HG03139 (cell line): ENCODE measurements around the gene ZNF182.
"Not testable (repeated sequence)": the region's sequence is repeated elsewhere in the genome, so short reads cannot be mapped to it uniquely, and the experiment has no call there.

Experiments
- ATAC-seq: cut with Tn5 transposase; IDR thresholded peaks from one replicate; pipeline ENCODE4 v1.9.1; 2021; ENCODE audit not compliant: unreplicated experiment

ZNF182 gene

DNA sequence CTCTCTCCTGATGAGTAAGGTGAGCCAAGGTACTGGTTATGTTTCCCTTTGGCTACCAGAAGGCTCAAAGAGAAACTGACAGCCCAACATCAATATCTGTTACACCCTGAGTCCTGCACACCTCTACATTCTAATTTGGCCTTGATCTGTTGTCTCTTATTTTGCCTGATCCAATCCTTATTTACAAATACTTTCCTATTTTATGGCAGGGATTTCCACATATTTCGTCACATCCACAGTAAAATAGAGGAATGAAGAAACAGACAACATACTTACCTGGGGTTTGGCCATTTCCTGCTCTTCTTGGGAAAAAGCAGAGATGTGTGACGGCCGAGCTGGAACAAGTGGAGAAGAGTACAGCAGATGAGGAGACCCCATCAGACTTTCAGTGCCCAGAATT lies 1.5 kb downstream of the ZNF182 start:
- ATAC-seq, result no peak

DNA sequence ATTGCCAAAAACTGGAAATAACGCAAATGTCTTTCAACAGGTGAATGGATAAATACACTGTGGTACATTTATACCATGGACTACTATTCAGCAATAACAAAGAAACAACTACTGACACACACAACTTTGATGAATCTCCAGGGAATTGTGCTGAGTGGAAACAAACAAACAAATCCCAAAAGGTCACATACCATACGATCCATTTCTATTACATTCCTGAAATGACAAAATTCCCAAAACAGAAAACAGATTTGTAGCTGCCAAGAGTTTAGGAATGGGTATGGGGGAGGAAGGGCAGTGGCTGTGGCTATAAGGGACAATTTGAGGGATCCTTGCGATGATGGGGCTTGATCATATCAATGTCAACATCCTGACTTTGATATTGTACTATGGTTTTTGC lies 2.5 kb downstream of the ZNF182 start:
- no peak for ATAC-seq

DNA sequence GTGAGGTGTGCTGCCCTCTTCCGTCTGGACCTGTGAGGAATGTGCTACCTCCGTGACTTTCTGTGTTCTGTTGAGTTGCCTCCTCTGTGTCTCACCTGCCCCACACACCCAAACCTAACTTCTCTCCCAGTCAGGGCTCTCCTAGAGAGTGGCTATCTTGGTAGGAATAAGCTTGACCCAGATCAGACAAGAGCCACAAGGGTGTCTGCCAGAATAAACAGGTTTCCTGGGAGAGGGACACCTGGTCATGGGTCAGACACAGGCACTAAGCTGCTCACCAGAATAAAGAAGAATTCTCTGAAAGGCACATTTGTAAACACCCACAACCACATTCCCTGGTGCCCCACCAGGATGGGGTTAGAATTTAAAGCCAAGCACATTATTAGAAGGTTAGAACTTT lies 11.1 kb downstream of the ZNF182 start:
- ATAC-seq, result no peak

DNA sequence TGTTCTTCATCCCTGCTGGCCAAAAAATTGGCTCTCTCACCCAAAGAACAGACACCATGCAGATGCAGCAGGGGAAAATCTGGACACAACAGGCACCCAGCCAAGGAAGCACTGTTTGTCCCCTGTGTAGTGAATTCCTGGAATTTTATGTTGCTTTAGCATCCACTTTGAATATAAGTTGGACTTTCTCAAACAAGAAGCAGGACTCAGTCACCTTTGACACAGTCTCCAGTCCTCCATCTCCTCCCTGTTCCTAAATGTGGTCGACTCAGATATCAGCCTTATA lies 11.8 kb downstream of the ZNF182 start:
- ATAC-seq, result no peak

DNA sequence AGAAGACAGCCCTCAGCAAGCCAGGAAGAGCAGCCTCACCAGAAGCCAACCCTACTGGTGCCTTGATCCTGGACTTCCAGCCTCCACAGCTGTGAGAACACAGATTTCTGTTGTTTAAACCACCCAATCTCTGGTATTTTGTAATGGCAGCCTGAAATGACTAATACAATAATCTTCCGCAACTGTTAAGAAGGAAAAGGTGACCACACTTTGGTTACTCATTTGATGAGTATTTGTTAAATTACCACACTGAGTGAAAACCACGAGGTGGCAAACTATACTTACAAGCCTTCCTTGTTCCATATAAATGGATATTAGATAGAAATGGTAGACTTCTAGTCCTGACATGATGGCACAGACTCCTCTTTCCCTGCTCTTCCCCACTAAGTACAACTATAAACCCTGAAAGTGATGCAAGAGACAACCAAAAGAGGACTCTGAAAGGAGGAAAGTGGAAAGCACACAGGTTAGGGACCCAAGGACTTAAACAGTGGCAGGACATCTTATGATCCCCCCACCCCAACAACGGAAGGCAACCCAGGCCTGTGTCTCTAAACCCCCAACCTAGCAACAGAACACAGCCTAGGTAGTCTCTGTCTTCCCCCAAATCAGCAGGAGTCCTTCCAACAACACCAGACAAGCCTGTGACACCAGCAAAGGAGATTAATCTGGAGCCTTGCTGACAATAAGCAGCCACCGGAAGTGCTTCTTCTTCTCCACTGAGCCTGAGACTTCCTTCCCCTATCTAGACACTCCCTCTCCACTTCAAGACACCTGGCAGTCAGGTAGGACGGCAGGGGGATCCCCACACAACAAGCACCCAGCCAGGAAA lies 12.3 kb downstream of the ZNF182 start:
- no peak for ATAC-seq

DNA sequence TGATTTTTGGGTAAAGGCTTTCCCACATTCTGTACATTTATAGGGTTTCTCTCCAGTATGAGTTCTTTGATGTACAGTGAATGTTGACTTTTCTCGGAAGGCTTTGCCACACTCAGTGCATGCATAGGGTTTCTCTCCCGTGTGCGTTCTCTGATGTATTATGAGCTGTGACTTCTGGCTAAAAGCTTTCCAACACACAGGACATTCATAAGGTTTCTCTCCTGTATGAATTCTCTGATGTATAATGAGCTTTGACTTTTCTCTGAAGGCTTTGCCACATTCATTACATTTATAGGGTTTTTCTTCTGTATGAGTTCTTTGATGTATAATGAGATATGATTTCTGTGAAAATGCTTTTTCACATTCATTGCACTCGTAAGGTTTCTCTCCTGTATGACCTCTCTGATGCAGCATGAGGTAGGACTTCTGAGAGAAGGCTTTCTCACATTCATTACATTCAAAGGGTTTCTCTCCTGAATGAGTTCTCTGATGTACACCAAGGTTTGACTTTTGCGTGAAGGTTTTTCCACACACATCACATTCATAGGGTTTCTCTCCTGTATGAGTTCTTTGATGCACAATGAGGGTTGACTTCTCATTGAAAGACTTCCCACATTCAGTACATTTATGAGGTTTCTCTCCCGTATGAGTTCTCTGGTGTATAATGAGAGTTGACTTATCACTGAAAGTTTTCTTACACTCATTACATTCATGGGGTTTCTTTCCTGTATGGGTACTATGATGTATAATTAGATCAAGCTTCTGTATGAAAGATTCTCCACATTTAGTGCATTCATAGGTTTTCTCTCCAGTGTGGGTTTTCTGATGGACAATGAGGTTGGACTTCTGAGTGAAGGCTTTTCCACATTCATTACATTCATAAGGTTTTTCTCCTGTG lies 27.3 kb downstream of the ZNF182 start:
- ATAC-seq, result no peak

DNA sequence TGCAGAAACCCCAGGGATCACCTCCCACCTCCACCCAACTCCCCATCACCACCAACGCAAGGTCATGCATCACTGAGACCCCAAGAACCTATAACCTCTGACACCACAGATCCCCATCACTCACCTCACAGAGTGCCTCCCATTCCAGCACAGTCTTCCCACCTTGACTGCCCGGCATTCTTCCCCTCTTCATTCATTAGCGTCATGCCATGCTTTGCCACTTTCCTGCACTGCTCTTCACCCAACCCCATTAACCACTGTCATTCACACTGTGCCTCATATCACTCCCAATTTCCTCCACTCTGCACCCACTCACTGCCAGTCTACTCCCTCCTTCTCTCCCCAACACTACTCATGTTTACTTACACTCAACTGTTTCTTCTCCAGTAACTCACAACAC lies 30.6 kb downstream of the ZNF182 start:
- no peak for ATAC-seq

DNA sequence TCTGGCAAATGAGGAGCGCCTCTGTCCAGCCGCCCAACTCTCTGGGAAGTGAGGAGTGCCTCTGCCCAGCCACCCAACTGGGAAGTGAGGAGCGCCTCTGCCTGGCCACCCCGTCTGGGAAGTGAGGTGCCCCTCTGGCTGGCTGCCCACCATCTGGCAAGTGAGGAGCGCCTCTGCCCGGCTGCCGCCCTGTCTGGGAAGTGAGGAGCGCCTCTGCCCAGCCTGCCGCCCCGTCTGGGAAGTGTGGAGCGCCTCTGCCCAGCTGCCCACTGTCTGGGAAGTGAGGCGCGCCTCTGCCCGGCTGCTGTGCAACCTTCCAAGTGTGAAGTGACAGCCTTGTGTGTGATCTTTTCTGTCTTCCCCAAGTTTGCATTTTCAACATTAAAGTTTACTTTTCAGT lies 38.3 kb downstream of the ZNF182 start:
- ATAC-seq, result not testable (repeated sequence)

DNA sequence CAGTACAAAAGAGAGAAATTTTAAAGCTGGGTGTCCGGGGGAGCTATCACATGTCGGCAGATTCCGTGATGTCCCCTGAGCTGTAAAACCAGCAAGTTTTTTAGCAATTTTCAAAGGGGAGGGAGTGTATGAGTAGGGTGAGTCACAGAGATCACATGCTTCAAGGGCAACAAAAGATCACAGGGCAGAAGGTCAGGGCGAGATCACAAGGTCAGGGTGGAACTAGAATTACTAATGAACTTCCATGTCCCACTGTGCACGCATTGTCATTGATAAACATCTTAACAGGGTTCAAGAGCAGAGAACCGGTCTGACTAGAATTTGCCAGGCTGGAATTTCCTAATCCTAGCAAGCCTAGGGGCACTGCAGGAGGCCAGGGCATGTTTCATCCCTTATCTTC lies 42.0 kb downstream of the ZNF182 start:
- ATAC-seq, result not testable (repeated sequence)

DNA sequence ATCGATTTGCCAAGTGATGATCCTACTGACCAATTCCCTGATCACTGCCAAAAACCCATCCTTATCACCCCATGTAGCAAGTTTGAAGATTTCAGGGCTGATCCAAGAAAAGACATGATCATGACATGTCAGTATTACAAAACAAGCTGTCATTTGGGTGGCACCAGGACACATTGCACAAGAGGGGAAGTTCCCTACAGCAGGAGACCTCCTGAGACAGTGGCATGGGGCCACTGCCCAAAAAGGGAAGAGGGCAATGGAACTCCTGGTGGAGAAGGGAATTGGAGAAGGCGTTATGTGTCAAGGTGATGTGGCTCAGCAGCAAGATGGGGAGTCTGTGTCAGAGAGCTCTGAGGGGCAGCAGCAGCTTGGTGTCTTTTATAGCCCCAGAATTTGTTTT lies 43.4 kb downstream of the ZNF182 start:
- ATAC-seq, result no peak

DNA sequence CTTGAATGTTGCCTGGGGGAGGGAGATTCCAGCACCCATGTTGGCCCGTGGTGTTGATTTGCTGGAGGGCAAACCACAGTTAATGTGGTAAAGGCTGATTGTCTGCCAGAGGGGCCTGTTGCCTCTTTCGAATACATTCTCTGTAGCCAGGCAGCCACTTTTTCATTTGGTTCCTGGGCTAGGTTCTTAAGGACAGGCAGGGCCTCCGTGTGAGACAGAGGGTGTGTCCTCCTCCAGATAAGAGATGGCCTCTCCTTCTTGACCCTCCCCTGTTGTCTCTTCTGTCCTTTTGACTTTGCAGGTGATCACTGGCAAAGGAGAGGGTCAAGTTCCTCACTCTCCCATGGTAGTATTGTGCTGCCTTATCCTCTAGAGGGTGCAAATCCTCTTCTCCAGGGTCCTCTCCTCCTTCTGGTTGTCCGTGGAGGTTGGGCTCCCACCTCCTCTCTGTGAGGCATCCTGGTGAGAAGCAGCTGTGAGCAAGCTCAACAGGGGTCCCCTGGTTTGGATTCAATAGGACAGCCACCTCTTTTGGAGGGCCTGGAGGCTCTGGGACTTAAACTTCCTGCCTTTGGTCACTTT lies 44.9 kb downstream of the ZNF182 start:
- ATAC-seq, result no peak

DNA sequence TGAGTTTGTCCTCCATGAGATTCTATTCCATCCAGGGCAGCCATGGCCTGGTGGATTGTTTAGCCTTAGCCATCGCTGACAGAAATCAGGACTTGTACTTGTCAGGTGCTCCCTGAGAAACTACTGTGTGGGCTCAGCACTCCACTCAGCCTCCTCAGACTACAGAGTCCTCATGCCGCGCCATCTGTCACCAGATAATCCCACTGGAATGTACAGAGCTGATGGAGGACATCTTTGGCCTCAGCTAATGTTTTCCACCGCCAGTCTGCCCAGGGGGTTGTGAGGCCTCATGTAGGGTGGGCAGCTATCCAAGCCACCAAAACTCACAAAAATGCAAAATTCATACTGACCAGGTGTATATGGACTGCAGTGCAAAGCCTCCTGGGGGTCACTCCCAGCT lies 45.6 kb downstream of the ZNF182 start:
- ATAC-seq, result not testable (repeated sequence)

DNA sequence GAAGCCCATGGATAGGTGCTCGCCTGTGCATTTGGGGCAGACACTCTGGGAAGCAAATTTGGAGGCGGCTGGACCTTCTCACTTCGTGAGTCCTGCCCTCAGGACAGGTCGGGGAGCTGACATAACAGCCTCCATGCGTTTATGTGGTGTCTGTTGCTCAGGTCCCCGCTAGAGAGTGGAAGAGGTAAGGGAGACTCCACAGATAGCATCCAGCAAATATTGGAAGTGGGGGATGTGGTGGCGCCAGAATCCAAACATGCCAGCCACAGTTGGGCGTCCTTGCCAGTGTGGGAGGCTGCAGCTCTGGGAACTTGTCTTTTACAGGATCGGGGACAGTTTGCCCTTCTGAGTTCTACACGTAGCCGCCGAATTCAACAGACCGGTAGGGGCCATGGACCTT lies 47.8 kb downstream of the ZNF182 start:
- no peak for ATAC-seq

DNA sequence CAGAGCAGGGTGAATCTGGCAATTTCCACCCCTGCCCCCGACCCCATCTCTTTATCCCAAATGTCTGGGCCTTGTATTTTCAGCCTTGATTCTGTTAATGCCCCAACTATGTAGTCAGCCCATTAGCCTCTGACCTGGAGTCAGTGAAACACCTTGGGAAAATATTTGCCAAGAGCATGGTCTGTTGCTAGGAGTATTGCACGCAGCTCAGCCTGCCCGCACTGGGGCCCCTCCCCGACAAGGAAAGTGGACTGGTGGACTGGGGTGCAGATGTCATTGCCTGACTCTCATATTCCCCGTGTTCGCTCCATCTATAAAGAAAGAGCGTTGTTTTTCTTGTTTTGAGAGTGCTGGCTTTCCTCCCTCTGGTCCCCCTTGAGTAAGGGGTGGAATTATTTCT lies 48.5 kb downstream of the ZNF182 start:
- not testable (repeated sequence) for ATAC-seq

DNA sequence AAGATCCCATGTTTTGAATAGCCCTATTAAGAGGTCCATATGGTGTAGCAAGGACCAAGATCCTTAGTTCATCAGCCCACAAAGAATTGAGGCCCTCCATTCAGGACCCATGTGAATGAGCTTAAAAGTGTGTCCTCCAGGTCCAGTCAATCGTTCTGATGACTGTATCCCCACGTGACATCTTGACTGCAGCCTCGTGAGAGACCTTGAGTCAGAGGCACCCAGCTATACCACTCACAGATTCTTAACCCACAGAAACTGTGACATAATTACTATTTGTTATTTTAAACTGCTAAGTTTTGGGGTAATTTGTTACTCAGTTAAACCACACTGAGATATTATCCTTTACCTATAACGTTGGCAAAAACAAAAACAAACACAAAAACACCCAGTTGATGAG lies 62.4 kb downstream of the ZNF182 start:
- ATAC-seq, result no peak

DNA sequence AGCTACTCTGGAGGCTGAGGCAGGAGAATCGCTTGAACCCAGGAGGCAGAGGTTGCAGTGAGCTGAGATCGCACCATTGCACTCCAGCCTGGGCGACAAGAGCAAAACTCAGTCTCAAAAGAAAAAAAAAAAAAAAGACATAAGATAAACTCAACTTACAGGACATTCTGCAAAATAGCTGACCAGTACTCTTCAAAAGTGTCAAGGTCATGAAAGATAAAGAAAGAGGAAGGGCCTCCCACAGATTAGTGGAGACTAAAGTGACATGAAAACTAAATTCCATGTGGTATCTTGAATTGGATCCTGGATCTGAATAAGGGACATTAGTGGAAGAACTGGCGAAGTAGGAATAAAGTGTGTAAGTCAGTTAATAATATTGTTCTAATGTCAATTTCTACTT lies 63.3 kb downstream of the ZNF182 start:
- ATAC-seq, result no peak

DNA sequence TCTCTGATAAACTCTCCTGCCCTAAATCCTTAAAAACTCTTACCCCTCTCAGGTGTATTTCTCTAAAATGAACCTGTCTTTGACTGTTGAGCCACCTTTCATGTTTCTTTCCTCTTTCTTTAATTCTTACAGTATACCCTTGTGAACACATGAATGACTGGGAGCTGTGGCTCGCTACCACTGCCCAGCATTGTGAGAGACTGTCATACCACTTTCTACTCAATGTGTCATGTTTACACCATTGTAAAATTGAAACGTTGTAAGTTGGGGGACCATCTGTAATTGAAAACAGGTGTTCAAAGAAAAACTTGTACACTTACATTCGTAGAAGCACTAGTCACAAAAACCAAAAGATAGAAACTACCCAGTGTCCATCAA lies 66.9 kb downstream of the ZNF182 start:
- no peak for ATAC-seq

DNA sequence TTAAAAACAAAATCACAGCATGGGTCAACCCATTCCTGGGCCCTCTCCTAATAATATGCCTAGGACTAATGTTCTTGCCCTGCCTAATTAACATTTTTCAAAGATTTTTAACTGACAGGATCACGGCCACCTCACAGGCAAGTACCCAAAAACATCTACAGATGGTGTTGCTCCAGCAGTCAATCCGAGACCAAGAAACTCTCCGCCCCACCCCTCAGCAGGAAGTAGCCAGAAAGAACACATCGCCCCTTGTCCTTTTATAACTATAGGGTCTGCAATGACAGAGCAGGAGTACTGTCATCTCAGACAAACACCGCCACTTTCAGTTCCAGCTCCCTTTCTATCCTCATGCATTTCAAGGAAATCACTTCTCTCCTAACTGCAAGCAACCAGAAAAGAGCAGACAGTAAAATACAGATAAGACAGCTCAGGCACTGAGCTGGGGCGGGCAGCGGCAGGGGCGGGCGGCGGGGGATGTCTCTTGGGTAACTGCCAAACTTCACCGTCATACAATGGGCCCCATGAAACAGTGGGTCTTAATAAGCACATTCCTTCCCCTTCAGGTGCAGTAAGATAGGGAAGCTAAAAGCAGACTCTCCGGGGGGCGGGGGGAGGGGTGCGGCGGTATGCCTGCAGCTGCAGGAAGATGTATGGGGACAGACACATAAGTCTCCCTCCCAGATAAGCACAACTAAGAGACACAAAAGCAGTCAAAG lies 67.4 kb downstream of the ZNF182 start:
- ATAC-seq, result no peak

DNA sequence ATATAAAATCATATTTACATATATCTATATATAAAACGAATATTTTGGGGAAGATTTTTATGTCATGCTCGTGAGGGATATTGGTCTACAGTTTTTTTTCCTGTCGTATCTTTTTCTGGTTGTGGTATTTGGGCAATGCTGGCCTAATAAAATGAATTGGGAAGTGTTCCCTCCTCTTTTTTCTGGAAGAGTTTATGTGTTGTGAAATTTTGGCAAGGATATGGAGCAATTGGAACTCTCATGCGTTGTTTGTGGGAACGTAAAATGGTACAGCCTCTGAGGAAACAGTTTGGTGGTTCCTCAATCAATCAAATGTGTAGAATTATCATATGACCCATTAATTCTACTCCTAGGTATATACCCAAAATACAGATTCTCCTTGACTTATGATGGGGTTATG lies 69.8 kb downstream of the ZNF182 start:
- no peak for ATAC-seq

DNA sequence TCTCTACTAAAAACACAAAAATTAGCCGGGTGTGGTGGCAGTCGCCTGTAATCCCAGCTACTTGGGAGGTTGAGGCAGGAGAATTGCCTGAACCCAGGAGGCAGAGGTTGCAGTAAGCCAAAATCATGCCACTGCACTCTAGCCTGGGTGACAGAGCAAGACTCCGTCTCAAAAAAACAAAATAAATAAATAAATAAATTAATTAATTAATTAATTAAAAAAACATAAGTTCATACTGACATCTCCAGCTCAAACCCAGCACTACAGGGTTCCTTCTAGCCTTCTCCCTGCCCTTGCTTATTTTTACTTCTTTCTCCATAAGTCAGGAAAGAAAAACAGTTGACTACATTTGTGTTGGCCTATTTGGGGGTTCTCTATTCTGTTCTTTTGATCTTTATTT lies 71.8 kb downstream of the ZNF182 start:
- not testable (repeated sequence) for ATAC-seq

DNA sequence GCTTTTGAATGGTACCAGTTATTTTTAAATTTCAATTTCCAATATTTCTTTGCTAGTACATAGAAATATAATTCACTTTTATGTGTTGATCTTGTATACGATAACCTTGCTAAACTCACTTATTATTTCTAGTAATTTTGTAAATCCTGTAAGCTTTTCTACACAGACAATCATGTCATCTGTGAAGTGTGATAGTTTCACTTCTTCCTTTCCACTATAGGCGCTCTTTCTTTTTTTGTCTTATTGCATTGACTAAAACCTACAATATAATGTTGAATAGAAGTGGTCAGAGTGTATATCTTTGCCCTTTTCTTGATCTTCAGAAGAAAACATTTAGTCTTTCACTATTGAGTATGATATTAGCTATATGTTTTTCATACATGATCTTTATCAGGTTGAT lies 76.6 kb downstream of the ZNF182 start:
- ATAC-seq, result no peak
